Inflammatory macrophage treated with lipopolysaccharide for 4 hours (primary cell): ENCODE data around the gene RACGAP1.

Source experiments
- DNase-seq: peaks from one replicate; pipeline ENCODE4 v3.0.0-alpha.2; 2020

Gene RACGAP1

DNA sequence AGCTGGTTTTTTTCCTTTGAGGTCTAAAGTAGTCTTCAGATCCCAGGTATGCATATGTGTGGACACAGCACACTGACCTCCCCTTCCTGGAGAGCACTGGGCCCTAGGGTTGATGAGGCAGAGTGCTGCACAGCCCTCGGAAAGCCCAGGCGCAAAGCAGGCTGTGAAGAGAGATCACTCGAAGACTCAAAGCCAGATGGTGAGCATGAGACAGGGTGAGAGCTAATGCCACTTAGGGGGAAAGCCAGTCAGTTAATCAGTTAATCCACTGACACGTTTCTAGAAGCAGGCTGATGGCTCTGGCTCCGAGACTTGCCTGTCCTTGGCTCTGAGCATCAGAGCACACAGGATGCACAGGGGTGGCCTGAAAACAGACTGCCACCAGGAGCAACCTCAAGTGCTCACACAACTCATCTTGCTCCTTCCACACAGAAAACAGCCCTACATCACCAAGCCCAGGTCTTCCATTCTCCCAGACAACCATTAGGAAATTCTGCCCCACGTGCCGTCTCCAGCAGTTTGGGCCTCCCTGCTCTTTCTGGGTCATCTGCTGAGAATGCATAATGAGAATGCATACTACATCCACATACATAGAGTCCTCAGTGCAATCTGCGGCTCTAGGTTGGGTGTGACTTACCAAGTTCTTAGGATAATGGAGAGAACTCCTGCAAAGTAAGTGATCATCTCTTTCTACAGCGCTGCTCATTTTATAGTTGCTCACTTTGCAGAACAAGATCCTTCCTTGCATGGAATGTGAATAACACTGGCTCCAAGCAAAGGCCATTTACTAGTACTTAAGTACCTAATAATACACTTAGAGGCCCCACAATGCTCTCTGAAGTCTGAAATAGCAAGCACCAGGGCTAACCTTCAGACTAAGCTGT lies 40.6 kb downstream of the RACGAP1 start:
- DNase-seq, result no peak

DNA sequence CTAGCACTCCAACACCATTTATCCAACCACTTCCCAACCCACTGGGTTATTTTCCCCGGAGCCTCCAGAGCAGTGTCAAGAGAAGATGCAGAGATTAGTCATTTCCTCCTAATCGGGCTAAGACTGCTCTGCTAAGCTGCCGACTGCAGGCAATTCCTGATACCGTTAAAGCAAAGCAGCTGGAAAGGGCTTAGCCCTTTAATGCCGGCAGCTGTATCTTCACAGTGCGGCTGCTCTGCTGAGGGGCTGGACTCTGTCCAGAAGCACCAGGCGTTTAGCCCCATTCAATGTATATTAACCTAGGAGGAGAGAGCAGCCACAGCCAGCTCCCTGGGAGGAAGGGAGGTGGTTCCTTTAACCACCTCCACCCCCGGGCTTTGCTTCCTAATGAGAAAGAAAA lies 41.4 kb downstream of the RACGAP1 start:
- DNase-seq, result peak; percentile 54

- DNase-seq, result peak; percentile 75
Measured at GRCh38 chr12:49982246-49983087, 42.8 kb downstream of the RACGAP1 start.

GRCh38 chr12:49980501-49981349 lies 44.6 kb downstream of the RACGAP1 start:
- DNase-seq, result no peak

DNA sequence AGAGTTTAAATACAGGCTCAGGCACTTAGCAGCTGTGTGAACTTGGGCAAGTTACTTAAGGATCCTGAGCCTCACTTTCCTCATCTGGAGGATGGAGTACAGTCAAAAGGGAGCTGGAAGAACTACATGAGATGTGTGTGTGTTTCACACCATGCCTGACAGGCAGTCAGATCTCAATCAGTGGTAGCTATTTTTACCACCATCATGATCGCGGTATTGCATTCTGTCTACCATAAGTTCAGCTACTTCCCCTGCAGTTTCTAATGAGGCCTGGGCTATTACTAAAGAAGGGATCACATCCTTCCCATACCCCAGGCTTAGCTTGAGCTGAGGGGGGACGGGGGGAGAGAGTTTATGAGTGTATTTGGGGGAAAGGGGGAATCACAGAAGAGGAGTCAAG lies 45.5 kb downstream of the RACGAP1 start:
- peak; percentile 22 for DNase-seq

DNA sequence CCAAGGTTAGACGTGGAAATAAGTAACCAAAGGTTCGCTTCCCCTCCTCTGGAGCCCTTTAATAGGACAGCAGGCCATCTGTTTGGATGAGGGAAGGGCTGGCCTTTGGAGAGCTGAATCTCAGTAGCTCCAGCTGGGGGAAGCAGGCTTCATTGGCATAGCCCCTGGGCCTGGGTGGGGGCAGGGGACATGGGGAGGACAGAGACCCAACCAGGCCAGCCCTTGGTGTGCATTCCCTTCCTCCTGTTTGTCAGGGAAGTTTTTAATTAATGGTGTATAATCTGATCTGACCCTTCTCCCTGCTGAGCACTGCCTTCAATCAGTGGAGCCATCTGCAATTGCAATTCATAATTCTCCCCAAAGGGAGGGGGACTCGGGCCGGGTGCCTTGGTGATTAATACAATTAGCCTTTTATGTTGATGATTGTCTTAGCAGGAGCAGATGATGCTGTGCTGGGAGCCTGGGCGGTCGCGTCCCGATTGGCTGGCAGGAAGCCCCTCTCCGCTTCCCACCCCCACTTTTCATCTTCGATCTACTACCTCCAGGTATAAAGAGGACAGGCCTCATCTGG lies 46.2 kb downstream of the RACGAP1 start:
- DNase-seq, result no peak

DNA sequence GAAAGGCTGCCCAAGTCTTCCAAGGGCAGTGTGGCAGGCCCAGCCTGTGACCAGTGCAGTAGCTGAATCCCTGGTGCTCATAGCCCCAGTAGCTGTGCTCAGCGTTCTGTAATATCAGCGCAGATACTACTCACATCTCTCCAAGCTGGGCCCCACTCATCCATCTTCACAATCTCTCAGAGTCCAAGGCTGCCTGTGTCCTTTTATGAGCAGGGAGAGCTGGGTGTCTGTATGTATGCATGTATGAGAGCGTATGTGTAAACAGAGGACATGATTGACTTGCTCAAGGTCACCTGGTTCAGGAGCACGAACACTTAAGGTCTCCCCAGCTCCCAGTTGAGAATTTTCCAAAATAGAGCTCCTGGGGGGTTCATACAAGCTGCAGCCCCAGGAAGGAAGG lies 47.2 kb downstream of the RACGAP1 start:
- DNase-seq, result no peak

- DNase-seq, result peak; percentile 34
Measured at GRCh38 chr12:49976557-49976956, 48.7 kb downstream of the RACGAP1 start.

DNA sequence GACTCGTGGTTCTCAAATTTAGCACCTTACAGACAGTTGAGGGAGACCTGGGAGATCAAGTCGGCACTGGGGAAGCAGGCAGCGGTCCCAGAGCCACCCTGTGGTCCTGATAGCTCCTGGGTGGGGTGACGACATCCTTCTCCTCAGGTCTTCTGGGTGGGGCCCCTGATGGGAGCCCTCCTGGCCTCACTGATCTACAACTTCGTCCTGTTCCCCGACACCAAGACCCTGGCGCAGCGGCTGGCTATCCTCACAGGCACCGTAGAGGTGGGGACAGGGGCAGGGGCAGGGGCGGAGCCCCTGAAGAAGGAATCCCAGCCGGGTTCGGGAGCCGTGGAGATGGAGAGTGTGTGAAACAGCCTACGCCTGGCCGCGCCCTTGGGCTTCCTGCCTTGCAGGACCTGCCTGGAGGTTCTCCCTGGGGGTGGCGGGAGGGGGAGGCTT lies 50.0 kb downstream of the RACGAP1 start:
- DNase-seq, result no peak

GRCh38 chr12:49974677-49975317 lies 50.5 kb downstream of the RACGAP1 start:
- DNase-seq, result peak; percentile 36

GRCh38 chr12:49974231-49974675 lies 51.0 kb downstream of the RACGAP1 start:
- DNase-seq, result peak; percentile 40

DNA sequence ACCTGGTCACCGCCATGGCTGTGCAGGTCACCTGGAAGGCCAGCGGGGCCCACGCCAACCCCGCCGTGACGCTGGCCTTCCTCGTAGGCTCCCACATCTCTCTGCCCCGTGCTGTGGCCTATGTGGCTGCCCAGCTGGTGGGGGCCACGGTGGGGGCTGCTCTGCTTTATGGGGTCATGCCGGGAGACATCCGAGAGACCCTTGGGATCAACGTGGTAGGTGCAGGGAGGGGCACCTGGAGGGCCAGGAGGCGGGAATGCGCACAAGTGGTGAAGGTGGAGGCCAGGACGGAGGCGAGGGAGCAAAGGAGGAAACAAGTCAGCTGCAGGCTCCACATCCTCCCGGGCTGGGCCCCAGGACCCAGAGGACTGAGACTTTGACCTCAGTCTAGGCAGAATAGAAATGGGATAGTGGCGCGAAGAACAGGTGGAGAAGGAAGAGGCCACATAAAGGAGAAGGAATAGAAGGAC lies 51.9 kb downstream of the RACGAP1 start:
- DNase-seq, result no peak

GRCh38 chr12:49972641-49973360 lies 52.5 kb downstream of the RACGAP1 start, which contains the start of gene AQP6:
TSS of gene AQP6 (plus strand) at chr12:49972947. CDS start at chr12:49973174, 227 bp downstream.
- no peak for DNase-seq

- no peak for DNase-seq
Measured at GRCh38 chr12:49972129-49972528, 53.2 kb downstream of the RACGAP1 start.

- no peak for DNase-seq
Measured at GRCh38 chr12:49971141-49971540, 54.2 kb downstream of the RACGAP1 start.

DNA sequence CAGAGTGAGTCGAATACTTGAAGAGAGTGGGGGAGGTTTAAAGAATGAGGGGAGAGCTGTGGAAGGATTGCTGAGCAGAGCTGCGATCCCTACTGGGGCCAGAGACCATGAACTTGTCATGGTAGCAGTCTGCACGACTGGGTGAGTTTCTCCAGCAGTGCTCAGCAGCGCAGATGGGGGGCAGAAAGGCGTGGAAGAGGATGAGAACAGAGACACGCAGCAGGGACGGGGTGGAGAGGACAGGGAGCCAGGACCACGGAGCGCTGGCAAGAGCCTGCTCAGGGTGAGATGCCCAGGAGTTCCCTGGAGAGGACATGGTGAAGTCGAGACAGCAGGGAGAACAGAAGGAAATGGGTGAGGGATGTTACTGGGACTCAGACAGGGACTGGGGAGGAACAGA lies 54.6 kb downstream of the RACGAP1 start:
- DNase-seq, result no peak

DNA sequence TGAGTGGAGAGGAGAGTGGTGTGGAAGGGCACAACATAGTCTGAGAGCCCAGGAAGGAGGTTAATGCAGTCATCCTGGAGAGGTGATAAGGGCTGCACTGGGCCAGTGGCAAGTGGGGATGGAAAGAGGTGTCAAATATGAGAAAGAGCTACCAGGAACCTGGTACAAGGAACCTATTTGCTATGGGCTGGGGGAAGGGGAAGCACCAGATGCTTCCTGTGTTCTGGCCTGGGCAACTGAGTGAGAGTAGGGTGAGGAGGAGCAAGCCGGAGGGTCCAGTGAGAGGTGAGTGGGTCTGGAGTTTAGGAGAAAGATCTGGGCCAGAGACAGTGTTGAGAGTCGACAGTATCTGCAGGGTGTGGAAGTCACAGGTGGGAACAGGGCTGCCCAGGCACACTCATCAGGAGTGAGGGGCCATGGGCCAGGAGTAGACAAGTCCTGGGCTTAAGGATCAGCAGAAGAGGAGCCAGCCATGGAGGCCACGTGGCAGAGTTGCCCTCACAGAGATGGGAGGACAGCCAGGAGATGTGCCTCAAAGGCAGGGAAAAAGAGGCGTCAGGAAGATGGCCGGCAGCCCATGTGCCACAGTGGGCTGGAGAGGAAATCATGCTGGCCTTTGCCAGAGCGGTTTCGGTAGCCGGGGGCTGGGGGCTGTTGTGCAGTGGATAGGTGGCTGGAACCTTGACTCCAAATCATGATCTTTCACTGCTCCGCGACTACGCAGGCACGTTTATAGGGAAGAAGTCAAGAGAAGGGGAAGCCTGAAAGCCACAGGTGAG lies 55.5 kb downstream of the RACGAP1 start:
- DNase-seq, result no peak

- no peak for DNase-seq
Measured at GRCh38 chr12:49969027-49969426, 56.3 kb downstream of the RACGAP1 start.

- no peak for DNase-seq
Measured at GRCh38 chr12:49968471-49968870, 56.8 kb downstream of the RACGAP1 start.

DNA sequence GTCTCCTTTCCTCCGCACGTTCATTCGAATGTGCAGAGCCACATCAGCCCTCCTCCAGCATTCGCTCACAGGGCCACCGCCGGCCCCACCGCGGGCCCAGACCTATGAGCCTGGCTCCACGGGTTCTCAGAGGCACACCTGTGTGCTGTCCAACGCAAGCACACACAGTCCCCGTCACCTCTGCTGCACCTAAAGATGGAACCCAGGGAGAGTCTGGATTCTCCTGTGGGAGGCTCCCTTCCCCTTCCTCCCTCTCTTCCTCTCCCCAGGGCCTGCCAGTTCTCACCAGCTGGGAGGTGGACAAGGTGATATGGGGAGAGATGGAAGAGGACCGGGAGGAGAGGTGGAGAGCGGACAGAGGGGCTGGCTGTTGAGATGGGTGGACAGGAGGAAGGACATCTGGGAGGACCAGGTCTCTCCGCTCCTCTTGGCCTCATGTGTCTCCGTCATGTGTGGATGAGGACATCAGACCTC lies 57.5 kb downstream of the RACGAP1 start:
- DNase-seq, result no peak
